Progenitor cell of endocrine pancreas (in vitro differentiated cells): Measurements from ENCODE around the gene DUOX2. TPM values are rescaled to one million over a fixed set of nuclear protein-coding genes. Genes with fewer than 3 reads are reported as not detected.
"Not testable (repeated sequence)": the region's sequence is repeated elsewhere in the genome, so short reads cannot be mapped to it uniquely, and the experiment has no call there.

Experiments
- DNase-seq: peaks from one replicate; pipeline ENCODE4 v3.0.0; 2021; ENCODE audit warnings: low spot score; ENCODE audit not compliant: unreplicated experiment
- H3K27ac Mint-ChIP-seq: 2 replicates; pipeline ENCODE4 v1.8.0; 2021; ENCODE audit warnings: mild to moderate bottlenecking, moderate library complexity, mixed read lengths
- H3K27me3 Mint-ChIP-seq: 2 replicates; pipeline ENCODE4 v1.8.0; 2021; ENCODE audit warnings: mixed read lengths
- H3K36me3 Mint-ChIP-seq: 2 replicates; pipeline ENCODE4 v1.8.0; 2022; ENCODE audit warnings: mixed read lengths; ENCODE audit not compliant: insufficient read depth
- H3K4me1 Mint-ChIP-seq: 2 replicates; pipeline ENCODE4 v1.8.0; 2021; ENCODE audit warnings: low read depth, mixed read lengths
- H3K4me3 Mint-ChIP-seq: 2 replicates; pipeline ENCODE4 v1.8.0; 2021; ENCODE audit warnings: low read depth, mild to moderate bottlenecking, moderate library complexity, mixed read lengths
- H3K9me3 Mint-ChIP-seq: 2 replicates; pipeline ENCODE4 v1.8.0; 2021; ENCODE audit warnings: low read depth, mixed read lengths
- total RNA-seq: library from RNA; stranded (reverse); gene quantifications from 2 replicates; pipeline ENCODE4 v1.2.1, GENCODE V29; 2021
- TF ChIP-seq, protein P1 (sequence below): fragments of 200-600 bp; sonication (generic); IDR thresholded peaks from one replicate; pipeline ENCODE4 v1.5.0; 2021; ENCODE audit warnings: antibody characterized with exemption, mild to moderate bottlenecking; ENCODE audit not compliant: unreplicated experiment

The DUOX2 gene
- total RNA-seq, 1 donor from 2014 or later = 0.53 TPM

DNA sequence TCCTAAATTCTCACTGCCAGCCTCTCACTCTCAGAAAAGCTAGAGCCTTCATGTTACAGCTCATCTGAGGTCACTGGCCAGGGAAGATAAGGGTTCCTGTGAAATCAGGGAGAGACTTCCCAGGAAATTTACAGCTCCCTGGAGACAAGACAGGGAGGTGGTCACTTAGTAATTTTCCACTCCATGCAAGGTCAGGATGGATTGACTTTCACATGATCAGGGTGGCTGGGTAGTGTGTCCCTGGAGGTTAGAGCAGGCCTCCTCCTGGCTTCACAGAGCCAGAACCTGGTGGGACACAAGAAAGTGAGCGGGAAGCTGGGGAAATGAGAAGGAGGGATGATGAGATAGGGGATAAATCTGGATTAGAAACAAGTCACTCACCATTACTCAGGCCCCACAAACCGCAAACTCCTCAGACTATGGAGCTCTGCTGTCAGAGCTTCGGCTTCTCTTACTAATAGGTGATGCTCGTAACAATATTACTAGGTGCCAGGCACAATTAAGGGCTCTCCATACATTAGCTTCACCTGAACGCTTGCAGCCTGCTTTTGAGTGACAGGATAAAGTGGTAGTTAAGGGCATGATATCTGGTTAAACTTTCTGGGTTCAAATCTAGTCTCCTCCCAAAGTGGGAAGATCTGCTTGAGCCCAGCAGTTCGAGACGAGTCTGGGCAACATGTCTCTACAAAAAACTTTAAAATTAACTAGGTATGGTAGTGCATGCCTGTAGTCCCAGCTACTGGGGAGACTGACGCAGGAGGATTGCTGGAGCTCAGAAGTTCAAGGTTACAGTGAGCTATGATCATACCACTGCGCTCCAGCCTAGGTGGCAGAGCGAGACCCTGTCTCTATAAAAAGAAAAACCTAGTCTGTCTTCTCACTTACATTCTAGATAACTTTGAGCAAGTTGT lies 24.9 kb downstream of the DUOX2 start:
- Mint-ChIP-seq H3K4me3 (no peak overlapping the region), H3K36me3 (no peaks in the 10 kb centered on the region), H3K4me1 (peaks cover 3% of the 10 kb centered on the region), H3K27ac (no peak overlapping the region), H3K27me3 (peaks cover 24% of the 10 kb centered on the region), H3K9me3 (peaks cover 2% of the 10 kb centered on the region)
- DNase-seq = no peak
- TF ChIP-seq, protein P1, sequence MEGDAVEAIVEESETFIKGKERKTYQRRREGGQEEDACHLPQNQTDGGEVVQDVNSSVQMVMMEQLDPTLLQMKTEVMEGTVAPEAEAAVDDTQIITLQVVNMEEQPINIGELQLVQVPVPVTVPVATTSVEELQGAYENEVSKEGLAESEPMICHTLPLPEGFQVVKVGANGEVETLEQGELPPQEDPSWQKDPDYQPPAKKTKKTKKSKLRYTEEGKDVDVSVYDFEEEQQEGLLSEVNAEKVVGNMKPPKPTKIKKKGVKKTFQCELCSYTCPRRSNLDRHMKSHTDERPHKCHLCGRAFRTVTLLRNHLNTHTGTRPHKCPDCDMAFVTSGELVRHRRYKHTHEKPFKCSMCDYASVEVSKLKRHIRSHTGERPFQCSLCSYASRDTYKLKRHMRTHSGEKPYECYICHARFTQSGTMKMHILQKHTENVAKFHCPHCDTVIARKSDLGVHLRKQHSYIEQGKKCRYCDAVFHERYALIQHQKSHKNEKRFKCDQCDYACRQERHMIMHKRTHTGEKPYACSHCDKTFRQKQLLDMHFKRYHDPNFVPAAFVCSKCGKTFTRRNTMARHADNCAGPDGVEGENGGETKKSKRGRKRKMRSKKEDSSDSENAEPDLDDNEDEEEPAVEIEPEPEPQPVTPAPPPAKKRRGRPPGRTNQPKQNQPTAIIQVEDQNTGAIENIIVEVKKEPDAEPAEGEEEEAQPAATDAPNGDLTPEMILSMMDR = no peak

- Mint-ChIP-seq H3K9me3 (peaks cover under 1% of the 10 kb centered on the region), H3K36me3 (no peaks in the 10 kb centered on the region), H3K4me3 (no peak overlapping the region), H3K27me3 (peaks cover 17% of the 10 kb centered on the region), H3K4me1 (peaks cover 12% of the 10 kb centered on the region), H3K27ac (no peak overlapping the region)
- TF ChIP-seq, protein P1 = no peak
- DNase-seq = no peak
Measured at GRCh38 chr15:45087513-45087912, 26.5 kb downstream of the DUOX2 start.

DNA sequence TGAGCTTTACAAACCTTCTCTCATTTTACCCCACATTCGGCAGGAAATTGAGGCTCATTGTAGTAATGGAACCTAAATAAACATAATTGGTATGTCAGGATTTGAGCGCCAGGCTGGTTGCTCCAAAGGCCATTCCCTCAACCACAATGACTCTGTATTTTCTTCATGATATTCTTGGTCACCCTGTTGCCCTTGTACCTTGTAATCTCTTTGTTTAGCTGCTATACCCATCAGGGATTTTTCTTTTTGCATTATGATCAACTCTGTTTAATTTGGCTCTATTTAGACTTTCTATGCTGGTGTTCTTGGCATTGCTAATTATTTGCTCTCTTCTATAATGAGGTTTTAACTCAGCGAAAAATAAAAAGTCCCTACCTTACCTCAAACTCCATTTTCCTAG lies 29.8 kb downstream of the DUOX2 start:
- TF ChIP-seq, protein P1 = no peak
- DNase-seq = no peak
- peaks cover 12% of the 10 kb centered on the region for H3K4me1 Mint-ChIP-seq
- H3K9me3 Mint-ChIP-seq = no peaks in the 10 kb centered on the region
- no peaks in the 10 kb centered on the region for H3K27me3 Mint-ChIP-seq
- H3K36me3 Mint-ChIP-seq = no peaks in the 10 kb centered on the region
- no peak overlapping the region for H3K4me3 Mint-ChIP-seq
- H3K27ac Mint-ChIP-seq = no peak overlapping the region

DNA sequence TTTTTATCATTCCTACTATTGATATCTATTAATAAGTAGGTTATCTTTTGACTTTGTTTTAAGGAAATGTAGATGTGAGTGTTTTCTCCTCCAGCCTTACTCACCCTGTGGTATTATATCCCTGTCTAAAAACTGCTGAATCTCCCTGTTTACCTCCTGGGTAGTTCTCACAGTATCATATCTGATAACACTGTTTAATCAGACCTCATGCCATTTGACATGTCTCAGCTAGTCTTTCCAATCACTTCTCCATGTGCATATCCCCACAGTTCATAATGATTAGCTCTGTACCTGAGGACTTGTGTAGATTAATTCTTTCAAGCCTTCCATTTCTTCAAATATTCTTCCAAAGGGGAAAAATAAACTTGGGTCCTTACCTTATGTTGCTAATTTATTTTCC lies 30.7 kb downstream of the DUOX2 start:
- H3K27ac Mint-ChIP-seq = no peak overlapping the region
- no peaks in the 10 kb centered on the region for H3K9me3 Mint-ChIP-seq
- H3K4me1 Mint-ChIP-seq = peaks cover 9% of the 10 kb centered on the region
- H3K27me3 Mint-ChIP-seq = no peaks in the 10 kb centered on the region
- TF ChIP-seq, protein P1 = no peak
- H3K4me3 Mint-ChIP-seq = no peak overlapping the region
- no peak for DNase-seq
- H3K36me3 Mint-ChIP-seq = no peaks in the 10 kb centered on the region

DNA sequence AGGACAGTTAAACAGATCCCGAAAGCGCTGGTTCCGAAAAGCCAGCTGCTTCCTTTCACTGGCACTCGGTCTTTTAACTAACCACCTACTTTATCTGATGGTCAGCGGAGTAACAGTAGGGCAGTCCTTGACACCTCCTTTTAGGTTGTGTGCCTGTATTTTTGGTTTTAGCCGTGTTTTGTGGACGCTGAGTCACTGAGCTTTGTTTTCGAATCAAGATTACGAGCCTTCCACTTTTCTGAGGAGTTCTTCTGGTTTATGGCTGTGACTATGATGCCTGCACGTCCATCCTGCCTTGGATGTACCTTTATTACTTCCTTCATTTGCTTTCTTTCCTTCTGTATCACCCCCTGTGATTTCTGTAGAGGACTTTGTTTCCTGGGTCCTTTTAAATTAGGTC lies 31.6 kb downstream of the DUOX2 start:
- not testable (repeated sequence) for DNase-seq, H3K4me1 Mint-ChIP-seq, H3K27me3 Mint-ChIP-seq, H3K36me3 Mint-ChIP-seq, H3K27ac Mint-ChIP-seq, H3K9me3 Mint-ChIP-seq, H3K4me3 Mint-ChIP-seq

DNA sequence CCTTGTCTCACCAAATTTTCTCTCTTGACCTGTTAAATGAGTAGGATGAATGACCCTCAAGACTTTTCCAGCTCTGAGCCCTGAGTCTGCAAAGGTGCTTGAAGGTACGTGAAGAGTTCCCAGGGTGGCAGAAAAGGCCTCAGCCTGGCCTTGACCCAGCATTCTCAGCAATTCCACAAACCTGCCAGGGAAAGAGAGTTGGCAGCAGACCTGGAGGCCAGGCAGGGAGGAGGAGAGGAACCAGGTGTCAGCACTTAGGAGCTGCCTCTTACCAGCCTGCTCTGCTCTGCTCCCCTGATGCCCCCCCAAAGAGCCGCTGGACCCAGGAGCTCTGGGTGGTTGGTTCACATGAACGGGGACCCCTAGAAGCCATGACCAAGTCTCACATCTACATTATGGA lies 33.4 kb downstream of the DUOX2 start:
- not testable (repeated sequence) for H3K4me3 Mint-ChIP-seq, H3K4me1 Mint-ChIP-seq, H3K27me3 Mint-ChIP-seq, H3K9me3 Mint-ChIP-seq, DNase-seq, H3K27ac Mint-ChIP-seq, H3K36me3 Mint-ChIP-seq

DNA sequence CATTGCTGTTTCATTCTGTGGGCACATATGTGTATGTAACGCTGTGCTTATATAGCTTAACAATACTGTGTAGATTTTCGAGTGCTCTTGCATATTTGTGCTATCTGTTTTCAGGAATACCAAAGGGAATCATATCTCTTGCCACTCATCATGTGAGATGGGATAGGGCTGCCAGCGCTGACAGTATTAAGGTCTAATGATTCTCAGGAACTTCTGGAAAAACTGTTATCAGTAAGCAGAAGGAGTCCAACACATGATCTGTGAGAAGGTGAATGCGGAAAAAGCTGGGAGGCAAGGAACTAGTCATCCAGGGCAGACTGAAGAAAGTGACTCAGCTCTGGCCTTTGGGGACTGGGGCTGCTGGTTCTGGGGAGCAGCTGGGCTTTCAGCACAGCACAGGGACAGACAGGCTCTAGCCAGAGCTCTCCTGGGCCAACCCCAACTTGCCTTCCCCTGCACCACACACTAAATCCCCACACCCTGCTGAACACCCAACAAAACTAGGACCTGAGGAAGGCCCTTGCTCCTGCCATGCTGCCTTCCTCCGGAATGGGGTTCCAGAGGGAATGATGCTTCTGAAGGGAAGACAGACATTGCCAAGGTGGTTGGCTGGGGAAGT lies 34.2 kb downstream of the DUOX2 start:
- H3K9me3 Mint-ChIP-seq, DNase-seq, H3K36me3 Mint-ChIP-seq, H3K4me3 Mint-ChIP-seq, H3K4me1 Mint-ChIP-seq, H3K27me3 Mint-ChIP-seq, H3K27ac Mint-ChIP-seq: not testable (repeated sequence)

DNA sequence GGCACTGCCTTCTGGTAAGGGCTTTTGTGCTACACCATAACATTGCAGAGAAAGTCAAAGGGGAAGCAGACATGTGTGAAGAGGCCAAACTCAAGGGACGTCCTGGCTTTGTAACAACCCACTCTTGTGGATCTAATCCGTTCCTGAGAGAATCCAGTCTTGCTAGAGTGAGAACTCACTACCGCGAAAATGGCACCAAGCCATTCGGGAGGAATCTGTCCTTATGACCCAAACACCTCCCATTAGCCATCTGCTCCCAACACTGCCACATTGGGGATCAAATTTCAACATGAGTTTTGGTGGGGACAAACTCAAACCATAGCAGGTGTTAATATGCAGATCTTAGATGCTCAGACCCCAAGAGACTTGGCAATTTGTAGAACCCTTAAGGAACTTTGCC lies 34.8 kb downstream of the DUOX2 start:
- H3K4me3 Mint-ChIP-seq, H3K4me1 Mint-ChIP-seq, DNase-seq, H3K9me3 Mint-ChIP-seq, H3K27ac Mint-ChIP-seq, H3K36me3 Mint-ChIP-seq, H3K27me3 Mint-ChIP-seq: not testable (repeated sequence)

DNA sequence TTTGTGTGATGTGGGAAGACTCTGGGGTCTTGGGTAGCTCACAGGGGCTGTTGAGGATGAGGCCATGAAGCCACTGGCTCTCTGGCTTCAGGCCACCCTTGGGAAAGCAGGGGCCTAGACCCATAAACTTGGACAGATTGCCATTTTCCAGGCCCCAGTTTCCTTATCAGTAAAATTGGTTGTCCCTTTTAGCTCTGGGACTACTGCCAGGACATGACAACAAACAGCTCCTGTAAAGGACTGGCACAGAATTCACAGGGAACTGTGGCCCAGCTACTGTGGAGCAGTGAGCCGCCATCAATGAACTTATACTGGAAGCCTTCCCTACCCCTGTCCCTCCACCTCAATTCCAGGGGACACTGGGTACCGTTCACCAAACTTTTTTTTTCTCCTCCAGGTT lies 36.6 kb downstream of the DUOX2 start:
- not testable (repeated sequence) for H3K9me3 Mint-ChIP-seq, H3K4me3 Mint-ChIP-seq, DNase-seq, H3K36me3 Mint-ChIP-seq, H3K27me3 Mint-ChIP-seq, H3K27ac Mint-ChIP-seq, H3K4me1 Mint-ChIP-seq
